Vagina (tissue), 2 donors: ENCODE results near the gene ZSCAN20.

Experiments
- CTCF ChIP-seq, 3 experiments: fragments of 450-650 bp in 2 of 3; fragments of 200-600 bp in 1 of 3; sonication (generic) in 1 of 3; IDR thresholded peaks; one replicate each; pipeline ENCODE4 v1.5.1; 2017 to 2019; ENCODE audit warnings: antibody characterized with exemption in 3 of 3, mild to moderate bottlenecking in 2 of 3, moderate library complexity in 2 of 3
- POLR2A ChIP-seq, 2 donors: fragments of 450-650 bp; IDR thresholded peaks; one replicate each; pipeline ENCODE4 v1.6.1; 2017; ENCODE audit warnings: antibody characterized with exemption in 2 of 2, mild to moderate bottlenecking in 2 of 2, moderate library complexity in 2 of 2
- POLR2AphosphoS5 ChIP-seq, 2 donors: sonication (generic); formaldehyde crosslinking; IDR thresholded peaks; one replicate each; pipeline ENCODE4 v1.9.0; 2017; ENCODE audit warnings: antibody characterized with exemption in 2 of 2, mild to moderate bottlenecking in 2 of 2, low read depth in 1 of 2; ENCODE audit not compliant: insufficient read depth in 1 of 2

GRCh38 chr1:33472269-33472980 lies at the start of gene ZSCAN20:
- TF ChIP-seq CTCF (IDR thresholded peaks at IDR 0.05), result no peak
- TF ChIP-seq POLR2A (IDR thresholded peaks at IDR 0.05), result peak in 1 of 2 donors; percentile 5
- TF ChIP-seq POLR2AphosphoS5 (IDR thresholded peaks at IDR 0.05; ENCODE audit: insufficient read depth in 1 of 2, low read depth in 1 of 2), result peak; percentile 78 to 94
